A549 (cell line): ENCODE results near the gene SNAPC5. TPM values are rescaled to one million over a fixed set of nuclear protein-coding genes. Genes with fewer than 3 reads are reported as not detected.

Source experiments
- ATAC-seq, 2 experiments: fragments of 200-7000 bp in 1 of 2; fragments of >200 bp in 1 of 2; cut with Nextera tagmentation in 1 of 2; cut with Tn5 transposase in 1 of 2; 3 replicates each; pipeline versions ENCODE4 v1.8.0 to v1.9.1; 2018 to 2020; ENCODE audit warnings: mild to moderate bottlenecking in 1 of 2, moderate library complexity in 1 of 2
- CTCF ChIA-PET: fragments of 300-600 bp; sonication (Branson Sonifier 250); formaldehyde crosslinking; extraction: SDS; loops from one replicate; lab custom pipeline; 2021; ENCODE audit warnings: antibody characterized with exemption, inconsistent platforms; lab: Yijun Ruan, JAX
- POLR2A ChIA-PET: fragments of 350-600 bp; formaldehyde crosslinking; extraction: SDS; loops from one replicate; lab custom pipeline; 2021; ENCODE audit warnings: antibody characterized with exemption, inconsistent platforms; lab: Yijun Ruan, JAX
- DNase-seq, 2 experiments: peaks; one replicate each; pipeline versions ENCODE4 v3.0.0 to v3.0.0-alpha.2; 2011 to 2016; ENCODE audit warnings: low read depth in 1 of 2, low spot score in 1 of 2
- FAIRE-seq: peaks from 2 replicates; lab custom pipeline; 2011; peaks lifted over from hg19 to GRCh38; lab: Jason Lieb, UNC
- H3K27ac ChIP-seq, 2 experiments: fragments of >200 bp; sonication (Bioruptor Twin); formaldehyde crosslinking; 3 replicates each; pipeline ENCODE4 v1.5.1; 2016 to 2017
- H3K4me1 ChIP-seq: fragments of >200 bp; sonication (Bioruptor Twin); formaldehyde crosslinking; 3 replicates; pipeline ENCODE4 v1.6.1; 2016
- H3K4me2 ChIP-seq: fragments of >200 bp; sonication (Bioruptor Twin); formaldehyde crosslinking; 3 replicates; pipeline ENCODE4 v1.6.1; 2016
- H3K4me3 ChIP-seq: fragments of >200 bp; sonication (Bioruptor Twin); formaldehyde crosslinking; 3 replicates; pipeline ENCODE4 v1.5.1; 2016
- H3K9me3 ChIP-seq: fragments of >200 bp; sonication (Bioruptor Twin); formaldehyde crosslinking; 3 replicates; pipeline ENCODE4 v1.6.1; 2016
- BCL3 ChIP-seq: fragments of >200 bp; sonication (Bioruptor Twin); formaldehyde crosslinking; IDR thresholded peaks from 3 replicates; pipeline ENCODE4 v1.6.1; 2016
- BHLHE40 ChIP-seq: IDR thresholded peaks from 2 replicates; pipeline ENCODE4 v1.6.1; 2012; ENCODE audit warnings: low read depth, low read length, inconsistent platforms
- CBX2 ChIP-seq: fragments of 200-600 bp; sonication (generic); IDR thresholded peaks from 2 replicates; pipeline ENCODE4 v1.6.1; 2016; ENCODE audit warnings: low read depth, mild to moderate bottlenecking, borderline replicate concordance
- CBX8 ChIP-seq: fragments of 200-600 bp; sonication (generic); IDR thresholded peaks from 2 replicates; pipeline ENCODE4 v1.6.1; 2016
- CHD2 ChIP-seq: fragments of 150-350 bp; IDR thresholded peaks from 2 replicates; pipeline ENCODE4 v1.6.1; 2014; ENCODE audit warnings: low read length; ENCODE audit not compliant: partially characterized antibody
- E2F6 ChIP-seq: IDR thresholded peaks from 2 replicates; pipeline ENCODE4 v1.6.1; 2012; ENCODE audit warnings: low read depth, borderline replicate concordance
- EHF ChIP-seq: fragments of 250-450 bp; sonication (Bioruptor Pico); IDR thresholded peaks from 2 replicates; pipeline ENCODE4 v1.5.0; 2020; ENCODE audit warnings: mild to moderate bottlenecking
- FOSL2 ChIP-seq, 2 experiments: fragments of 450-650 bp in 1 of 2; fragments of >200 bp in 1 of 2; sonication (Bioruptor Twin) in 1 of 2; formaldehyde crosslinking; IDR thresholded peaks; 2 replicates each; pipeline versions ENCODE4 v1.5.0 to v1.6.1; 2016 to 2020; ENCODE audit warnings: mild to moderate bottlenecking in 1 of 2, moderate library complexity in 1 of 2
- GATA3 ChIP-seq: IDR thresholded peaks from 2 replicates; pipeline ENCODE4 v1.6.1; 2012; ENCODE audit warnings: borderline replicate concordance
- HOXA7 ChIP-seq: fragments of 250-450 bp; sonication (Bioruptor Pico); IDR thresholded peaks from 2 replicates; pipeline ENCODE4 v1.5.0; 2020; ENCODE audit warnings: mild to moderate bottlenecking, moderate library complexity
- HOXB13 ChIP-seq: fragments of 250-450 bp; sonication (Bioruptor Pico); IDR thresholded peaks from 2 replicates; pipeline ENCODE4 v1.5.0; 2020; ENCODE audit warnings: low read depth, mild to moderate bottlenecking, moderate library complexity
- HOXB5 ChIP-seq: fragments of 250-450 bp; sonication (Bioruptor Pico); IDR thresholded peaks from 2 replicates; pipeline ENCODE4 v1.5.0; 2020; ENCODE audit warnings: mild to moderate bottlenecking, moderate library complexity
- JUN ChIP-seq, 2 experiments: fragments of >200 bp; sonication (Bioruptor Twin); formaldehyde crosslinking; IDR thresholded peaks; 2 replicates in 1 of 2; 3 replicates in 1 of 2; pipeline ENCODE4 v1.6.1; 2016 to 2017
- KDM5A ChIP-seq: fragments of 200-600 bp; sonication (generic); IDR thresholded peaks from 2 replicates; pipeline ENCODE4 v1.6.1; 2016; ENCODE audit warnings: antibody characterized with exemption, mild to moderate bottlenecking
- MAFK ChIP-seq: fragments of 450-650 bp; IDR thresholded peaks from 2 replicates; pipeline ENCODE4 v1.6.1; 2014; ENCODE audit not compliant: partially characterized antibody
- MAZ ChIP-seq: fragments of 150-350 bp; IDR thresholded peaks from 2 replicates; pipeline ENCODE4 v1.6.1; 2014; ENCODE audit warnings: antibody characterized with exemption, low read depth, low read length, borderline replicate concordance
- MYC ChIP-seq: IDR thresholded peaks from 2 replicates; pipeline ENCODE4 v1.6.1; 2012; ENCODE audit warnings: mild to moderate bottlenecking, inconsistent platforms, low read length, improper control_type of control experiment, borderline replicate concordance
- PHF8 ChIP-seq: fragments of 200-600 bp; sonication (generic); IDR thresholded peaks from 2 replicates; pipeline ENCODE4 v1.6.1; 2016; ENCODE audit warnings: low read depth, mild to moderate bottlenecking, antibody characterized with exemption, moderate library complexity, borderline replicate concordance
- POLR2A ChIP-seq: IDR thresholded peaks from 2 replicates; pipeline ENCODE4 v1.6.1; 2012; ENCODE audit warnings: mild to moderate bottlenecking, low read length
- POLR2AphosphoS2 ChIP-seq: conservative IDR thresholded peaks from 2 replicates; pipeline ENCODE4 v1.6.1; 2012; ENCODE audit warnings: low read length, improper control_type of control experiment, inconsistent platforms
- RARB ChIP-seq: fragments of 250-450 bp; sonication (Bioruptor Pico); IDR thresholded peaks from 2 replicates; pipeline ENCODE4 v1.8.0; 2021; ENCODE audit warnings: mild to moderate bottlenecking, moderate library complexity
- TFCP2L1 ChIP-seq: fragments of 250-450 bp; sonication (Bioruptor Pico); IDR thresholded peaks from 2 replicates; pipeline ENCODE4 v1.5.0; 2021; ENCODE audit warnings: mild to moderate bottlenecking
- ZFP36 ChIP-seq: fragments of 450-650 bp; IDR thresholded peaks from 2 replicates; pipeline ENCODE4 v1.6.1; 2014; ENCODE audit warnings: borderline replicate concordance; ENCODE audit not compliant: partially characterized antibody
- ZNF302 ChIP-seq: fragments of 250-450 bp; sonication (Bioruptor Pico); IDR thresholded peaks from 2 replicates; pipeline ENCODE4 v1.9.0; 2021; ENCODE audit warnings: inconsistent platforms, mild to moderate bottlenecking, moderate library complexity
- WGBS: methylation state at CpG from one replicate; pipeline ENCODE4 v1.1.6; 2017; ENCODE audit errors: missing lambda C conversion rate; 5-methylcytosine and 5-hydroxymethylcytosine counted together
- polyA plus RNA-seq, 4 experiments: library from polyadenylated mRNA; depleted of rRNA in 3 of 4; stranded (reverse); fragments of >200 nt; fragmentation: RNase III in 1 of 4; extraction: RNeasy Plus Mini Kit Qiagen cat#74134 plus additional on column Dnase treatment in 1 of 4; gene quantifications; 2 replicates in 3 of 4; 3 replicates in 1 of 4; pipeline ENCODE4 v1.2.3, GENCODE V29; 2011 to 2017
- TF ChIP-seq, protein P1 (sequence below): fragments of >200 bp; sonication (Bioruptor Twin); formaldehyde crosslinking; IDR thresholded peaks from 2 replicates; pipeline ENCODE4 v1.6.1; 2016

The SNAPC5 gene
- polyA plus RNA-seq, 2 of the 4 experiments (the other 2 are of a cell fraction): 80.9 to 84.9 TPM

GRCh38 chr15:66508293-66508883 is 10.8 kb upstream of the SNAPC5 start (continued):
- no peak for TF ChIP-seq BHLHE40

DNA sequence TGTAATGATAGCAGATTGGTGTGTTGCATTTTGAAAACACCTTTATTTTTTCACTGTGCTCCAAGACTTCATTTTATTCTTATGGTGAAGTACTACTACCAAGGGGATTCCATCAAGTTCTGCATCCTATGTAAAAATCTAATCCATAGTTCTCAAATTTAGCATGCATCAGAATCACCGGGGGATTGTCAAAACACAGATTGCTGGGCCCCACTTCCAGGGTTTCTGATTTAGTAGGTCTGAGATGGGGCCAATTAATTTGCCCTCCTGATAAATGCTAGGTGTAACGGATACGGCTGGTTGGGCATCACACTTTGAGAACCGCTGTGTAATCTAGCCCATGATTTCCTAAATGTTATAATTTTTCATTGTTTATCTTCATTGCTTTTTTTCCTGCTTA is 8.3 kb upstream of the SNAPC5 start:
- Histone ChIP-seq H3K4me3 (peak overlapping the region; percentile 70), H3K27ac (peak overlapping the region; percentile 91 to 94), H3K4me1 (peaks cover 39% of the 10 kb centered on the region), H3K9me3 (no peaks in the 10 kb centered on the region), H3K4me2 (peak overlapping the region; percentile 82)
- CTCF ChIA-PET: interaction anchor here (0.6 to 3.7 kb wide), 6 partner anchors 8 to 365 kb away, joined by 3 to 32 read pairs (median 3); partner anchors contain the start of gene SNAPC5
- FAIRE-seq (no peak), DNase-seq (no peak), ATAC-seq (no peak)
- no peak for TF ChIP-seq MAZ
- 0 out of 2 replicates have a peak, but pooled peaks have one; percentile 22 for TF ChIP-seq TFCP2L1 (CRISPR knock-in tag)
- no peak for TF ChIP-seq E2F6
- TF ChIP-seq POLR2A: no peak
- POLR2A ChIA-PET: interaction anchor here (0.9 to 1.3 kb wide), 3 partner anchors 11 to 119 kb away, joined by 3 to 4 read pairs (median 3); partner anchors contain the start of gene MAP2K1
- WGBS: 51% methylated on average over 4 of the region's 4 CpGs

- ChIA-PET CTCF (interaction anchor here (0.7 to 3.7 kb wide), 6 partner anchors 8 to 365 kb away, joined by 3 to 32 read pairs (median 4); partner anchors contain the start of gene SNAPC5), POLR2A (interaction anchor here (0.7 to 1.3 kb wide), 5 partner anchors 11 to 195 kb away, joined by 3 to 4 read pairs (median 3); partner anchors contain the start of gene MAP2K1)
- DNase-seq (peak in 1 of 2 experiments; percentile 72), FAIRE-seq (no peak), ATAC-seq (peak; percentile 66 to 68; a peak in 5 of 6 replicates)
- Histone ChIP-seq H3K4me2 (peak overlapping the region; percentile 82), H3K4me3 (peak overlapping the region; percentile 70), H3K27ac (peak overlapping the region; percentile 91 to 94), H3K4me1 (peaks cover 43% of the 10 kb centered on the region), H3K9me3 (no peaks in the 10 kb centered on the region)
- WGBS: 1% methylated on average over 13 of the region's 13 CpGs
- TF ChIP-seq KDM5A (peak; percentile 20; the same call in 1 of the 2 replicates), HOXA7 (CRISPR knock-in tag) (peak; percentile 22; the same call in 1 of the 2 replicates), JUN (IDR thresholded peaks at IDR 0.05) (no peak)
These were observed 7.9 kb upstream of the SNAPC5 start for GRCh38 chr15:66505430-66505811.

DNA sequence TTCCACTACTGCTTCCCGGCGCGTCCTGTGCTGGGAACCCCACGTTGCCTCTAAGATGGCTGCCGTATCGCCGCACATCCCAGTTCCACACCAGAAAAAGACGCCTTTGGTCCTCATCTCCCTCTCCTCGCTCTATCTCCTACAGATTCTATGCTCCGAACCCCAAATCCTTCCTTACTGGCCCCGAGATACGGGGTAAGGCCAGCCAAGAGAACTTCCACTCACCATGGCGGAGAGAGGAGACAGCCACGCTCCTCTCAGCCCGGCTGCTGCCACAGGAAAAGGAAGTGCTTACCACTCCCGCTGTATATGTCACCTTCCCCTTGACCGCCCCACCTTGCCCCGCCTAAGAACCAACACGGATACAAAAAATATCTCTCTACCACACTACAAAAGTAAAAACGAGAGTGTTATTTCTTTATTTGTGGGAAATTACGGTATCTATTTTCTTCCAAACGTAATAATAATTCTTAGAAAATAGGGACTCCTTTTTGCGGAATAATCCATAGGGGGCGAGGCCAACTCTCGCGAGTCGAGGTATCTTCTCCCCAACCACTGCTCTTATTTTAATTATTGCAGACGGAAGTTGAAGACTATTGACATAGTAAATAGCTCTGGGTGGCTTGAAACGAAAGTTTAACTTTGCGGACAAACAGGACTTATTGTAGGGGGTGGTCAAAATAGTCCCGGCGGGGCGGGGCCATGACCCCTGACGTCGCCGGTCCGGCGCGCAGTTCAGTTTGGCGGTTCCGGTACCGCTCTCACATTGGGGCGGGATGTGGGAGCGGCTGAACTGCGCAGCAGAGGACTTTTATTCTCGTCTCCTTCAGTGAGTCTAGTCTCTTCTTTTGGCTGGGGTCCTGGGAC is 7.2 kb upstream of the SNAPC5 start, which contains the start of the genes RPL4 and ZWILCH:
Gene RPL4, minus strand, starts transcription at position 293 of the 867 bp plus-strand sequence. Its CDS starts 65 bp downstream, at position 228.
Gene ZWILCH, plus strand, starts transcription at position 764 of the 867 bp plus-strand sequence. Its CDS starts 13 bp downstream, at position 777.
- POLR2A ChIA-PET: interaction anchor here (0.7 to 1.3 kb wide), 5 partner anchors 10 to 196 kb away, joined by 3 to 4 read pairs (median 3); partner anchors contain the start of gene MAP2K1
- no peak for TF ChIP-seq MAFK
- peak; percentile 96 for TF ChIP-seq PHF8
- peak; percentile 35; the same call in 1 of the 2 replicates for TF ChIP-seq GATA3
- no peak for TF ChIP-seq MAZ
- TF ChIP-seq, protein P1, sequence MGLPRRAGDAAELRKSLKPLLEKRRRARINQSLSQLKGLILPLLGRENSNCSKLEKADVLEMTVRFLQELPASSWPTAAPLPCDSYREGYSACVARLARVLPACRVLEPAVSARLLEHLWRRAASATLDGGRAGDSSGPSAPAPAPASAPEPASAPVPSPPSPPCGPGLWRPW: no peak
- no peak for TF ChIP-seq FOSL2 (IDR thresholded peaks at IDR 0.05)
- TF ChIP-seq FOSL2 (CRISPR knock-in tag; IDR thresholded peaks at IDR 0.05): peak; percentile 38
- TF ChIP-seq BCL3: peak; percentile 98
- no peak for TF ChIP-seq POLR2AphosphoS2
- peak; percentile 81 for TF ChIP-seq MYC
- TF ChIP-seq RARB (CRISPR knock-in tag): 0 out of 2 replicates have a peak, but pooled peaks have one; percentile 50
- peak; percentile 98 for TF ChIP-seq POLR2A
- no peak for TF ChIP-seq CBX2
- no peak; the same call in 1 of the 2 replicates for TF ChIP-seq TFCP2L1 (CRISPR knock-in tag)
- TF ChIP-seq HOXB13: no peak
- peak; percentile 99 to 100 for TF ChIP-seq JUN (IDR thresholded peaks at IDR 0.05)
- no peak for TF ChIP-seq BHLHE40
- TF ChIP-seq CHD2: peak; percentile 94
- TF ChIP-seq CBX8: no peak
- TF ChIP-seq ZFP36: no peak
- no peak; the same call in 1 of the 2 replicates for TF ChIP-seq HOXB5 (CRISPR knock-in tag)
- peak; percentile 72 for TF ChIP-seq KDM5A
- no peak for TF ChIP-seq ZNF302 (CRISPR knock-in tag)
- TF ChIP-seq EHF (CRISPR knock-in tag): peak; percentile 57; the same call in 1 of the 2 replicates

More for the DNA sequence above, 7.2 kb upstream of the SNAPC5 start, which contains the start of the genes RPL4 and ZWILCH:
- no peaks in the 10 kb centered on the region for H3K9me3 ChIP-seq
- DNase-seq: peak; percentile 86 to 93
- peak within 1 kb of the TSS; percentile 91 to 94 for H3K27ac ChIP-seq
- ATAC-seq: peak; percentile 92 to 94
- no peak for FAIRE-seq
- peaks cover 47% of the 10 kb centered on the region for H3K4me1 ChIP-seq
- CTCF ChIA-PET: interaction anchor here (0.7 to 3.7 kb wide), 6 partner anchors 7 to 364 kb away, joined by 3 to 32 read pairs (median 4); partner anchors contain the start of gene SNAPC5
- under 1% methylated on average over 46 of the region's 46 CpGs for WGBS
- H3K4me3 ChIP-seq: peak within 1 kb of the TSS; percentile 70
- peak within 1 kb of the TSS; percentile 94 for H3K4me2 ChIP-seq
